H1 (cell line): Measurements from ENCODE around the gene MYO1D.

Experiments
- BCL11A ChIP-seq, 2 experiments: IDR thresholded peaks; one replicate each; pipeline ENCODE4 v1.6.1; 2011; ENCODE audit warnings: low read depth in 2 of 2, low read length in 2 of 2, mild to moderate bottlenecking in 2 of 2
- EZH2 ChIP-seq: fragments of 200-600 bp; sonication (generic); IDR thresholded peaks from 2 replicates; pipeline ENCODE4 v1.7.1; 2012; ENCODE audit warnings: low read depth, mild to moderate bottlenecking, moderate library complexity, low read length, inconsistent platforms; ENCODE audit not compliant: severe bottlenecking
- FOSL1 ChIP-seq: IDR thresholded peaks from 2 replicates; pipeline ENCODE4 v1.6.1; 2011; ENCODE audit warnings: mild to moderate bottlenecking, low read depth, low read length, moderate library complexity; ENCODE audit not compliant: insufficient read depth
- POLR2A ChIP-seq, 2 experiments: IDR thresholded peaks; 1 replicate in 1 of 2; 2 replicates in 1 of 2; pipeline ENCODE4 v1.6.1; 2011; ENCODE audit warnings: low read depth in 2 of 2, low read length in 2 of 2, mild to moderate bottlenecking in 2 of 2; ENCODE audit errors: control extremely low read depth in 1 of 2
- POLR2AphosphoS5 ChIP-seq: IDR thresholded peaks from 2 replicates; pipeline ENCODE4 v1.6.1; 2011; ENCODE audit warnings: low read depth, low read length
- RXRA ChIP-seq: IDR thresholded peaks from 2 replicates; pipeline ENCODE4 v1.6.1; 2011; ENCODE audit warnings: low read depth, mild to moderate bottlenecking, low read length, moderate library complexity; ENCODE audit not compliant: insufficient read depth
- SIN3A ChIP-seq, 2 experiments: IDR thresholded peaks in 1 of 2; conservative IDR thresholded peaks in 1 of 2; 2 replicates each; pipeline ENCODE4 v1.6.1; 2011 to 2012; ENCODE audit warnings: low read length in 2 of 2, improper control_type of control experiment in 1 of 2, low read depth in 1 of 2, mild to moderate bottlenecking in 1 of 2
- SIX5 ChIP-seq: IDR thresholded peaks from 2 replicates; pipeline ENCODE4 v1.6.1; 2011; ENCODE audit warnings: mild to moderate bottlenecking, low read depth, low read length
- SP1 ChIP-seq: IDR thresholded peaks from 2 replicates; pipeline ENCODE4 v1.6.1; 2011; ENCODE audit warnings: low read depth, low read length
- YY1 ChIP-seq: IDR thresholded peaks from 2 replicates; pipeline ENCODE4 v1.6.1; 2011; ENCODE audit warnings: low read depth, mild to moderate bottlenecking, low read length
- TF ChIP-seq, protein P1 (sequence below): IDR thresholded peaks from 2 replicates; pipeline ENCODE4 v1.6.1; 2012; ENCODE audit warnings: low read length, inconsistent platforms
- TF ChIP-seq, protein P2 (sequence below), 3 experiments: IDR thresholded peaks; 1 replicate in 2 of 3; 2 replicates in 1 of 3; pipeline versions ENCODE4 v1.5.1 to v1.6.1; 2011; ENCODE audit warnings: low read length in 3 of 3, mild to moderate bottlenecking in 3 of 3, inconsistent platforms in 2 of 3, low read depth in 1 of 3, moderate library complexity in 1 of 3; ENCODE audit not compliant: insufficient read depth in 1 of 3; ENCODE audit errors: control extremely low read depth in 1 of 3
- TF ChIP-seq, protein P3 (sequence below): IDR thresholded peaks from 2 replicates; pipeline ENCODE4 v1.6.1; 2011; ENCODE audit warnings: low read length, improper control_type of control experiment

DNA sequence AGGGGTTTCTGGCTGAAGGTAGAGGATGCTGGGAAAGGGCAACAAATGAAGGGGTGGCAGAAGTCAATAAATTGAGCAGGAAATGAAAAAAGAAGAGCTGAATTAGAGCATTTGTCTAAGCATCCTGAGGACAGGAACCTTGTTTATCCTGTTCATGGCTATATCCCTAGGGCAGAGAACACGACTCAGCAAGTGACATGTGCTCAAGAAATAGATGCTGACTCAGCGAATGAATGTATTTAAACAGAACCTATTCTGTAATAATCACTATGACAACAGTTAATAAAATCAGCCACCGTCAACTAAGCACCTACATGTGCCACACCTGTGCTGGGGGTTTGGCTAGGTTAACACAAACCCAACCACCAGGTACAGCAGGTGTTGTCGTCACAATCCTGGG is 309.8 kb downstream of the MYO1D start:
- TF ChIP-seq, protein P1, sequence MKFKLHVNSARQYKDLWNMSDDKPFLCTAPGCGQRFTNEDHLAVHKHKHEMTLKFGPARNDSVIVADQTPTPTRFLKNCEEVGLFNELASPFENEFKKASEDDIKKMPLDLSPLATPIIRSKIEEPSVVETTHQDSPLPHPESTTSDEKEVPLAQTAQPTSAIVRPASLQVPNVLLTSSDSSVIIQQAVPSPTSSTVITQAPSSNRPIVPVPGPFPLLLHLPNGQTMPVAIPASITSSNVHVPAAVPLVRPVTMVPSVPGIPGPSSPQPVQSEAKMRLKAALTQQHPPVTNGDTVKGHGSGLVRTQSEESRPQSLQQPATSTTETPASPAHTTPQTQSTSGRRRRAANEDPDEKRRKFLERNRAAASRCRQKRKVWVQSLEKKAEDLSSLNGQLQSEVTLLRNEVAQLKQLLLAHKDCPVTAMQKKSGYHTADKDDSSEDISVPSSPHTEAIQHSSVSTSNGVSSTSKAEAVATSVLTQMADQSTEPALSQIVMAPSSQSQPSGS, result no peak
- TF ChIP-seq EZH2, result no peak
- TF ChIP-seq SIX5, result no peak
- no peak for TF ChIP-seq POLR2A (IDR thresholded peaks at IDR 0.05; ENCODE audit: control extremely low read depth in 1 of 2, low read depth in 2 of 2, low read length in 2 of 2)
- TF ChIP-seq, protein P2, sequence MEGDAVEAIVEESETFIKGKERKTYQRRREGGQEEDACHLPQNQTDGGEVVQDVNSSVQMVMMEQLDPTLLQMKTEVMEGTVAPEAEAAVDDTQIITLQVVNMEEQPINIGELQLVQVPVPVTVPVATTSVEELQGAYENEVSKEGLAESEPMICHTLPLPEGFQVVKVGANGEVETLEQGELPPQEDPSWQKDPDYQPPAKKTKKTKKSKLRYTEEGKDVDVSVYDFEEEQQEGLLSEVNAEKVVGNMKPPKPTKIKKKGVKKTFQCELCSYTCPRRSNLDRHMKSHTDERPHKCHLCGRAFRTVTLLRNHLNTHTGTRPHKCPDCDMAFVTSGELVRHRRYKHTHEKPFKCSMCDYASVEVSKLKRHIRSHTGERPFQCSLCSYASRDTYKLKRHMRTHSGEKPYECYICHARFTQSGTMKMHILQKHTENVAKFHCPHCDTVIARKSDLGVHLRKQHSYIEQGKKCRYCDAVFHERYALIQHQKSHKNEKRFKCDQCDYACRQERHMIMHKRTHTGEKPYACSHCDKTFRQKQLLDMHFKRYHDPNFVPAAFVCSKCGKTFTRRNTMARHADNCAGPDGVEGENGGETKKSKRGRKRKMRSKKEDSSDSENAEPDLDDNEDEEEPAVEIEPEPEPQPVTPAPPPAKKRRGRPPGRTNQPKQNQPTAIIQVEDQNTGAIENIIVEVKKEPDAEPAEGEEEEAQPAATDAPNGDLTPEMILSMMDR (IDR thresholded peaks at IDR 0.05; ENCODE audit: control extremely low read depth in 1 of 3, insufficient read depth in 1 of 3, low read depth in 1 of 3, low read length in 3 of 3), result no peak
- no peak for TF ChIP-seq RXRA
- TF ChIP-seq BCL11A (IDR thresholded peaks at IDR 0.05; ENCODE audit: low read depth in 2 of 2, low read length in 2 of 2), result no peak
- TF ChIP-seq, protein P3, sequence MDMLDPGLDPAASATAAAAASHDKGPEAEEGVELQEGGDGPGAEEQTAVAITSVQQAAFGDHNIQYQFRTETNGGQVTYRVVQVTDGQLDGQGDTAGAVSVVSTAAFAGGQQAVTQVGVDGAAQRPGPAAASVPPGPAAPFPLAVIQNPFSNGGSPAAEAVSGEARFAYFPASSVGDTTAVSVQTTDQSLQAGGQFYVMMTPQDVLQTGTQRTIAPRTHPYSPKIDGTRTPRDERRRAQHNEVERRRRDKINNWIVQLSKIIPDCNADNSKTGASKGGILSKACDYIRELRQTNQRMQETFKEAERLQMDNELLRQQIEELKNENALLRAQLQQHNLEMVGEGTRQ, result no peak
- no peak for TF ChIP-seq POLR2AphosphoS5
- no peak for TF ChIP-seq SP1
- no peak for TF ChIP-seq YY1
- TF ChIP-seq FOSL1, result no peak
- TF ChIP-seq SIN3A (conservative IDR thresholded peaks at IDR 0.05 in 1 of 2, IDR thresholded peaks at IDR 0.05 in 1 of 2; ENCODE audit: low read depth in 1 of 2, low read length in 2 of 2), result no peak
